Mammary epithelial cell (primary cell): Measurements from ENCODE around the gene FRMD5.

Experiments
- EZH2 ChIP-seq: IDR thresholded peaks from 2 replicates; pipeline ENCODE4 v1.6.1; 2012; ENCODE audit warnings: low read length, inconsistent platforms, borderline replicate concordance
- TF ChIP-seq, protein P1 (sequence below), 2 donors: IDR thresholded peaks in 1 of 2; conservative IDR thresholded peaks in 1 of 2; 2 replicates each; pipeline ENCODE4 v1.5.1; 2011 to 2012; ENCODE audit warnings: inconsistent platforms in 2 of 2, low read length in 2 of 2, mild to moderate bottlenecking in 2 of 2, control low read depth in 1 of 2, low read depth in 1 of 2; ENCODE audit not compliant: insufficient read depth in 1 of 2; ENCODE audit errors: extremely low read depth in 1 of 2

DNA sequence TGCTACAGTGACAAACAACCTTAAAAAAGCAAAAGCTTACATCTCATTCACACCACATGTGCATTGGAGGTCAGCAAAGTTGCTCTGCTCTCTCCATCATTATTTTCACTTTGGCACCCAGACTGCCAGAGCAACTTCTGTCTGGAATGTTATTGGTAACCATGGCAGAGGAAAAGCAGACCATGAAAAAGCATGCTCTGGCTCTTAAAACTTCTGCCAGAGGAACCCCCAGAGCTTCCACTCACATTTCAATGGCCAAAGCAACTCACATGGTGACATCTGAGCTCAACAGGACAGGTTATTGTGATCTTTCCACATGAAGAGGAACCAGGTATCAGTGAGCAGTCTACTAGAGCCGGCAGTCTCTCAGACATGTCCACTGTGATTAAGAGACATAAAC lies 21.9 kb upstream of the FRMD5 start:
- TF ChIP-seq, protein P1, sequence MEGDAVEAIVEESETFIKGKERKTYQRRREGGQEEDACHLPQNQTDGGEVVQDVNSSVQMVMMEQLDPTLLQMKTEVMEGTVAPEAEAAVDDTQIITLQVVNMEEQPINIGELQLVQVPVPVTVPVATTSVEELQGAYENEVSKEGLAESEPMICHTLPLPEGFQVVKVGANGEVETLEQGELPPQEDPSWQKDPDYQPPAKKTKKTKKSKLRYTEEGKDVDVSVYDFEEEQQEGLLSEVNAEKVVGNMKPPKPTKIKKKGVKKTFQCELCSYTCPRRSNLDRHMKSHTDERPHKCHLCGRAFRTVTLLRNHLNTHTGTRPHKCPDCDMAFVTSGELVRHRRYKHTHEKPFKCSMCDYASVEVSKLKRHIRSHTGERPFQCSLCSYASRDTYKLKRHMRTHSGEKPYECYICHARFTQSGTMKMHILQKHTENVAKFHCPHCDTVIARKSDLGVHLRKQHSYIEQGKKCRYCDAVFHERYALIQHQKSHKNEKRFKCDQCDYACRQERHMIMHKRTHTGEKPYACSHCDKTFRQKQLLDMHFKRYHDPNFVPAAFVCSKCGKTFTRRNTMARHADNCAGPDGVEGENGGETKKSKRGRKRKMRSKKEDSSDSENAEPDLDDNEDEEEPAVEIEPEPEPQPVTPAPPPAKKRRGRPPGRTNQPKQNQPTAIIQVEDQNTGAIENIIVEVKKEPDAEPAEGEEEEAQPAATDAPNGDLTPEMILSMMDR (conservative IDR thresholded peaks at IDR 0.05 in 1 of 2, IDR thresholded peaks at IDR 0.05 in 1 of 2; ENCODE audit: extremely low read depth in 1 of 2, insufficient read depth in 1 of 2, low read depth in 1 of 2, low read length in 2 of 2): no peak
- no peak for TF ChIP-seq EZH2
